HEK293T (cell line): ENCODE measurements around the gene OR9A2.

Experiments used
- CTCF ChIA-PET: fragments of 350-600 bp; formaldehyde crosslinking; extraction: SDS; loops from one replicate; lab custom pipeline; 2021; ENCODE audit warnings: antibody characterized with exemption, inconsistent platforms; lab: Yijun Ruan, JAX
- POLR2A ChIA-PET: fragments of 350-600 bp; formaldehyde crosslinking; extraction: SDS; loops from one replicate; lab custom pipeline; 2020; ENCODE audit warnings: antibody characterized with exemption, inconsistent platforms; lab: Yijun Ruan, JAX
- DNase-seq: peaks from one replicate; pipeline ENCODE4 v3.0.0; 2012; ENCODE audit warnings: mixed read lengths; ENCODE audit errors: extremely low spot score
- ARNT ChIP-seq: fragments of 450-650 bp; IDR thresholded peaks from 2 replicates; pipeline ENCODE4 v1.6.1; 2017; ENCODE audit warnings: mild to moderate bottlenecking
- BHLHE40 ChIP-seq: fragments of 450-650 bp; IDR thresholded peaks from 2 replicates; pipeline ENCODE4 v1.6.1; 2016; ENCODE audit warnings: mild to moderate bottlenecking, moderate library complexity, borderline replicate concordance
- CTBP1 ChIP-seq: fragments of 450-650 bp; IDR thresholded peaks from 2 replicates; pipeline ENCODE4 v1.6.1; 2016; ENCODE audit warnings: borderline replicate concordance
- ELF4 ChIP-seq: fragments of 450-650 bp; IDR thresholded peaks from 2 replicates; pipeline ENCODE4 v1.6.1; 2017; ENCODE audit warnings: antibody characterized with exemption
- FOXA1 ChIP-seq: fragments of 450-650 bp; IDR thresholded peaks from 2 replicates; pipeline ENCODE4 v1.6.1; 2016; ENCODE audit warnings: mild to moderate bottlenecking
- FOXK2 ChIP-seq: fragments of 450-650 bp; IDR thresholded peaks from 2 replicates; pipeline ENCODE4 v1.6.1; 2016; ENCODE audit warnings: mild to moderate bottlenecking
- FOXM1 ChIP-seq: fragments of 450-650 bp; IDR thresholded peaks from 2 replicates; pipeline ENCODE4 v1.6.1; 2017; ENCODE audit warnings: mild to moderate bottlenecking, borderline replicate concordance
- HDGF ChIP-seq: fragments of 450-650 bp; IDR thresholded peaks from 2 replicates; pipeline ENCODE4 v1.6.1; 2017; ENCODE audit warnings: antibody characterized with exemption, borderline replicate concordance
- L3MBTL2 ChIP-seq: fragments of 450-650 bp; conservative IDR thresholded peaks from 2 replicates; pipeline ENCODE4 v1.6.1; 2016; ENCODE audit warnings: mild to moderate bottlenecking
- LEF1 ChIP-seq: fragments of 450-650 bp; IDR thresholded peaks from 2 replicates; pipeline ENCODE4 v1.6.1; 2017; ENCODE audit warnings: mild to moderate bottlenecking, borderline replicate concordance
- NFRKB ChIP-seq: fragments of 450-650 bp; IDR thresholded peaks from 2 replicates; pipeline ENCODE4 v1.6.1; 2016; ENCODE audit warnings: mild to moderate bottlenecking, moderate library complexity
- PKNOX1 ChIP-seq: fragments of 450-650 bp; IDR thresholded peaks from 2 replicates; pipeline ENCODE4 v1.6.1; 2016
- SP1 ChIP-seq: fragments of 450-650 bp; IDR thresholded peaks from 2 replicates; pipeline ENCODE4 v1.6.1; 2017
- SUZ12 ChIP-seq: fragments of 450-650 bp; IDR thresholded peaks from 2 replicates; pipeline ENCODE4 v1.6.1; 2016; ENCODE audit warnings: mild to moderate bottlenecking
- TARDBP ChIP-seq: fragments of 450-650 bp; IDR thresholded peaks from 2 replicates; pipeline ENCODE4 v1.6.1; 2016
- ZNF384 ChIP-seq: fragments of 450-650 bp; IDR thresholded peaks from 2 replicates; pipeline ENCODE4 v1.6.1; 2016

The OR9A2 gene

GRCh38 chr7:143047326-143047725 is 20.4 kb upstream of the OR9A2 start:
- TF ChIP-seq ZNF384 (no peak), BHLHE40 (no peak), FOXM1 (no peak), L3MBTL2 (no peak), TARDBP (no peak), PKNOX1 (no peak)
- CTCF ChIA-PET: no interaction called here

GRCh38 chr7:143046426-143046851 is 19.5 kb upstream of the OR9A2 start:
- CTCF ChIA-PET: no interaction called here
- no peak for TF ChIP-seq HDGF
- no peak for TF ChIP-seq SP1
- TF ChIP-seq SUZ12: no peak
- no peak for TF ChIP-seq L3MBTL2
- TF ChIP-seq TARDBP: no peak
- TF ChIP-seq ARNT: no peak
- TF ChIP-seq FOXK2: no peak
- TF ChIP-seq FOXM1: no peak
- TF ChIP-seq CTBP1: no peak
- no peak for TF ChIP-seq ZNF384
- no peak for TF ChIP-seq FOXA1
- no peak for TF ChIP-seq BHLHE40
- POLR2A ChIA-PET: no interaction called here
- no peak for DNase-seq

More at GRCh38 chr7:143047326-143047725, 20.4 kb upstream of the OR9A2 start:
- POLR2A ChIA-PET: no interaction called here
- no peak for DNase-seq

- no peak for DNase-seq
- CTCF ChIA-PET: no interaction called here
- TF ChIP-seq TARDBP (no peak), CTBP1 (no peak), FOXK2 (no peak), PKNOX1 (no peak), L3MBTL2 (no peak), SP1 (no peak), BHLHE40 (no peak), ARNT (no peak), HDGF (no peak), NFRKB (no peak), ZNF384 (no peak), SUZ12 (no peak), FOXA1 (no peak), LEF1 (no peak), ELF4 (no peak), FOXM1 (no peak)
- POLR2A ChIA-PET: no interaction called here
Observed at GRCh38 chr7:143043391-143043790, 16.5 kb upstream of the OR9A2 start.

GRCh38 chr7:143042790-143043271 is 15.9 kb upstream of the OR9A2 start:
- CTCF ChIA-PET: no interaction called here

GRCh38 chr7:143042159-143042789 is 15.3 kb upstream of the OR9A2 start:
- TF ChIP-seq LEF1 (no peak), SUZ12 (no peak), SP1 (no peak), NFRKB (no peak), FOXM1 (no peak), L3MBTL2 (no peak), FOXK2 (no peak), TARDBP (no peak)
- POLR2A ChIA-PET: no interaction called here
- no peak for DNase-seq
- CTCF ChIA-PET: interaction anchor here (0.6 kb wide), 1 partner anchor 517 kb away, joined by 3 read pairs; no protein-coding TSS in a partner anchor

More at GRCh38 chr7:143042790-143043271, 15.9 kb upstream of the OR9A2 start:
- POLR2A ChIA-PET: no interaction called here
- TF ChIP-seq ARNT: no peak
- no peak for TF ChIP-seq PKNOX1
- TF ChIP-seq FOXK2: no peak
- TF ChIP-seq SP1: no peak
- no peak for TF ChIP-seq ZNF384
- no peak for TF ChIP-seq L3MBTL2
- no peak for DNase-seq

GRCh38 chr7:143041346-143041745 is 14.4 kb upstream of the OR9A2 start:
- no peak for TF ChIP-seq CTBP1
- TF ChIP-seq FOXK2: no peak
- TF ChIP-seq SUZ12: no peak
- no peak for TF ChIP-seq FOXA1
- TF ChIP-seq BHLHE40: no peak
- no peak for TF ChIP-seq NFRKB
- no peak for TF ChIP-seq LEF1
- TF ChIP-seq TARDBP: no peak
- no peak for TF ChIP-seq PKNOX1
- TF ChIP-seq L3MBTL2: no peak
- no peak for TF ChIP-seq SP1
- no peak for TF ChIP-seq ELF4
- no peak for DNase-seq
- ChIA-PET POLR2A (no interaction called here), CTCF (no interaction called here)
